HEK293 (cell line): ENCODE results near the gene TAF9B.

ENCODE experiments used
- AEBP2 ChIP-seq: fragments of 450-650 bp; formaldehyde crosslinking; IDR thresholded peaks from 2 replicates; pipeline ENCODE4 v1.5.1; 2016; ENCODE audit warnings: missing biosample characterization, missing genetic modification characterization, borderline replicate concordance
- ZBTB21 ChIP-seq: fragments of 450-650 bp; formaldehyde crosslinking; IDR thresholded peaks from 2 replicates; pipeline ENCODE4 v1.5.1; 2017; ENCODE audit warnings: missing biosample characterization, missing genetic modification characterization
- ZNF426 ChIP-seq: fragments of 450-650 bp; formaldehyde crosslinking; IDR thresholded peaks from 2 replicates; pipeline ENCODE4 v1.5.1; 2017; ENCODE audit warnings: missing biosample characterization, missing genetic modification characterization, mild to moderate bottlenecking, inconsistent platforms, moderate library complexity
- ZNF433 ChIP-seq: fragments of 450-650 bp; formaldehyde crosslinking; IDR thresholded peaks from 2 replicates; pipeline ENCODE4 v1.5.1; 2016; ENCODE audit warnings: missing biosample characterization, missing genetic modification characterization, low read depth
- ZNF530 ChIP-seq: fragments of 450-650 bp; formaldehyde crosslinking; IDR thresholded peaks from 2 replicates; pipeline ENCODE4 v1.5.1; 2016; ENCODE audit warnings: low read depth, missing biosample characterization, missing genetic modification characterization
- ZNF555 ChIP-seq: fragments of 450-650 bp; formaldehyde crosslinking; conservative IDR thresholded peaks from 2 replicates; pipeline ENCODE4 v1.5.1; 2017; ENCODE audit warnings: missing biosample characterization, mild to moderate bottlenecking, missing genetic modification characterization, inconsistent platforms
- ZNF623 ChIP-seq: fragments of 450-650 bp; formaldehyde crosslinking; IDR thresholded peaks from 2 replicates; pipeline ENCODE4 v1.5.1; 2016; ENCODE audit warnings: missing biosample characterization, missing genetic modification characterization
- ZNF791 ChIP-seq: fragments of 450-650 bp; formaldehyde crosslinking; IDR thresholded peaks from 2 replicates; pipeline ENCODE4 v1.5.1; 2016; ENCODE audit warnings: missing biosample characterization, missing genetic modification characterization

The TAF9B gene

GRCh38 chrX:78081413-78081812 lies 58.0 kb downstream of the TAF9B start (continued):
- TF ChIP-seq AEBP2 (0 out of 2 replicates have a peak, but pooled peaks have one; percentile 57), ZNF791 (tag by site-specific recombination) (0 out of 2 replicates have a peak, but pooled peaks have one; percentile 25), ZNF433 (peak; percentile 77; the same call in 1 of the 2 replicates), ZNF530 (tag by site-specific recombination) (0 out of 2 replicates have a peak, but pooled peaks have one; percentile 60), ZNF426 (peak; percentile 86), ZNF623 (peak; percentile 65), ZBTB21 (tag by site-specific recombination) (0 out of 2 replicates have a peak, but pooled peaks have one; percentile 22), ZNF555 (tag by site-specific recombination) (peak; percentile 90)
